OCI-LY1 (cell line): Measurements from ENCODE around the gene C10orf120.

Experiments used
- EZH2 ChIP-seq: fragments of 200-600 bp; sonication (generic), shearing (Covaris generic); IDR thresholded peaks from 2 replicates; pipeline ENCODE4 v1.8.0; 2017; ENCODE audit warnings: borderline replicate concordance, mixed run types, mild to moderate bottlenecking, antibody characterized with exemption, low read length, moderate library complexity, mixed read lengths
- TF ChIP-seq, protein P1 (sequence below): fragments of 200-600 bp; sonication (generic), shearing (Covaris generic); IDR thresholded peaks from 2 replicates; pipeline ENCODE4 v1.5.1; 2017; ENCODE audit warnings: mild to moderate bottlenecking, antibody characterized with exemption, low read length, moderate library complexity, mixed read lengths

DNA sequence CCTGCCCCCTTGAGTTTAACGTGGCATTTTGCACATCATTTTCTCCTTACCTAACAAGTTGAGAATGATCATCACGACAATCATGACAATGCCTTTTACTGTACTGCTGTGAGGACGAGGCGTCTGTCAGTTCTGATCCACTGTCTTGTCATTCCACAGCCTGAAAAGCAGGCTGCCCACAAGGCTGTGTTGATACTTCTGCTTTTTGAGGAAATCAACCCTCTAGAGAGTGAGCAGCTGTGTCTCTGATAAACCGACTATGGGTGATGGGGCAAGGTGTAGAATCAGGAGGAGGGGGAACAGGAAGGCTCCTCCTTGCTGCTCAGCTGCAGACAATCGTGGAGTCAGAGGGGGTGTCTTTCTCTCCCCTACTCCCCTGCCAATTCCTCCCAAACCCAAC is 30.6 kb upstream of the C10orf120 start:
- TF ChIP-seq, protein P1, sequence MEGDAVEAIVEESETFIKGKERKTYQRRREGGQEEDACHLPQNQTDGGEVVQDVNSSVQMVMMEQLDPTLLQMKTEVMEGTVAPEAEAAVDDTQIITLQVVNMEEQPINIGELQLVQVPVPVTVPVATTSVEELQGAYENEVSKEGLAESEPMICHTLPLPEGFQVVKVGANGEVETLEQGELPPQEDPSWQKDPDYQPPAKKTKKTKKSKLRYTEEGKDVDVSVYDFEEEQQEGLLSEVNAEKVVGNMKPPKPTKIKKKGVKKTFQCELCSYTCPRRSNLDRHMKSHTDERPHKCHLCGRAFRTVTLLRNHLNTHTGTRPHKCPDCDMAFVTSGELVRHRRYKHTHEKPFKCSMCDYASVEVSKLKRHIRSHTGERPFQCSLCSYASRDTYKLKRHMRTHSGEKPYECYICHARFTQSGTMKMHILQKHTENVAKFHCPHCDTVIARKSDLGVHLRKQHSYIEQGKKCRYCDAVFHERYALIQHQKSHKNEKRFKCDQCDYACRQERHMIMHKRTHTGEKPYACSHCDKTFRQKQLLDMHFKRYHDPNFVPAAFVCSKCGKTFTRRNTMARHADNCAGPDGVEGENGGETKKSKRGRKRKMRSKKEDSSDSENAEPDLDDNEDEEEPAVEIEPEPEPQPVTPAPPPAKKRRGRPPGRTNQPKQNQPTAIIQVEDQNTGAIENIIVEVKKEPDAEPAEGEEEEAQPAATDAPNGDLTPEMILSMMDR = no peak
- TF ChIP-seq EZH2 = no peak
